DMS153 treated with DMSO at 0.1 percent for 48 hours (cell line): ENCODE measurements around the gene RASGEF1B.
A peak's percentile ranks its signal among the peaks of the same experiment; 100 is the strongest.

Experiments
- DNase-seq: peaks from one replicate; lab custom pipeline; 2025; ENCODE audit not compliant: unreplicated experiment; lab: John Stamatoyannopoulos, UW

The RASGEF1B gene

GRCh38 chr4:81466841-81467671 lies 4.7 kb downstream of the RASGEF1B start:
- peak; percentile 75 for DNase-seq

- DNase-seq, result peak; percentile 93
These were observed 6.0 kb downstream of the RASGEF1B start for GRCh38 chr4:81465406-81466340.

GRCh38 chr4:81460834-81461233 lies 10.9 kb downstream of the RASGEF1B start:
- no peak for DNase-seq

GRCh38 chr4:81460191-81460701 lies 11.5 kb downstream of the RASGEF1B start:
- DNase-seq, result no peak

GRCh38 chr4:81459228-81459627 lies 12.5 kb downstream of the RASGEF1B start:
- DNase-seq, result no peak

GRCh38 chr4:81457921-81458520 lies 13.7 kb downstream of the RASGEF1B start:
- no peak for DNase-seq

- DNase-seq, result no peak
These were observed 14.4 kb downstream of the RASGEF1B start for GRCh38 chr4:81457345-81457744.

- no peak for DNase-seq
These were observed 15.8 kb downstream of the RASGEF1B start for GRCh38 chr4:81455897-81456296.

GRCh38 chr4:81454948-81455347 lies 16.8 kb downstream of the RASGEF1B start:
- DNase-seq, result no peak

- DNase-seq, result no peak
These were observed 17.2 kb downstream of the RASGEF1B start for GRCh38 chr4:81454499-81454898.

- no peak for DNase-seq
These were observed 18.7 kb downstream of the RASGEF1B start for GRCh38 chr4:81453024-81453423.

GRCh38 chr4:81452452-81453006 lies 19.2 kb downstream of the RASGEF1B start:
- no peak for DNase-seq

GRCh38 chr4:81449015-81449414 lies 22.7 kb downstream of the RASGEF1B start:
- DNase-seq, result no peak

GRCh38 chr4:81447566-81448229 lies 24.0 kb downstream of the RASGEF1B start:
- DNase-seq, result no peak

GRCh38 chr4:81446634-81447033 lies 25.1 kb downstream of the RASGEF1B start:
- no peak for DNase-seq

GRCh38 chr4:81445196-81445595 lies 26.5 kb downstream of the RASGEF1B start:
- DNase-seq, result no peak

- DNase-seq, result no peak
These were observed 29.1 kb downstream of the RASGEF1B start for GRCh38 chr4:81442484-81443085.

GRCh38 chr4:81440949-81441348 lies 30.8 kb downstream of the RASGEF1B start:
- no peak for DNase-seq

GRCh38 chr4:81436941-81437574 lies 34.6 kb downstream of the RASGEF1B start:
- no peak for DNase-seq

GRCh38 chr4:81436096-81436495 lies 35.6 kb downstream of the RASGEF1B start:
- no peak for DNase-seq
